Activated B cell treated with CpG ODN at 0.5 μM for 24 hours (primary cell): Measurements from ENCODE around the gene MED29. TPM values are rescaled to one million over a fixed set of nuclear protein-coding genes. Genes with fewer than 3 reads are reported as not detected.

Source experiments
- ATAC-seq: fragments of 200-7000 bp; cut with Tn5 transposase; one replicate; pipeline ENCODE4 v1.10.0; 2021; ENCODE audit warnings: low read depth, mild to moderate bottlenecking, moderate library complexity
- CTCF ChIA-PET: fragments of 350-600 bp; sonication (Branson Sonifier 250); formaldehyde crosslinking; loops from one replicate; lab custom pipeline; 2021; ENCODE audit warnings: antibody characterized with exemption; lab: Charles Lee
- POLR2A ChIA-PET: fragments of 350-600 bp; sonication (Branson Sonifier 250); formaldehyde crosslinking; loops from one replicate; lab custom pipeline; 2021; ENCODE audit warnings: antibody characterized with exemption; lab: Charles Lee
- DNase-seq: peaks from one replicate; pipeline ENCODE4 v3.0.0; 2022
- H3K27ac Mint-ChIP-seq: one replicate; pipeline ENCODE4 v1.8.0; 2020; ENCODE audit warnings: mixed read lengths
- H3K27me3 Mint-ChIP-seq: one replicate; pipeline ENCODE4 v1.8.0; 2021; ENCODE audit warnings: mixed read lengths
- H3K36me3 Mint-ChIP-seq: one replicate; pipeline ENCODE4 v1.8.0; 2021; ENCODE audit warnings: low read depth, mixed read lengths
- H3K4me1 Mint-ChIP-seq: one replicate; pipeline ENCODE4 v1.8.0; 2021; ENCODE audit warnings: mixed read lengths
- H3K4me3 Mint-ChIP-seq: one replicate; pipeline ENCODE4 v1.8.0; 2020; ENCODE audit warnings: mild to moderate bottlenecking, mixed read lengths
- H3K9me3 Mint-ChIP-seq: one replicate; pipeline ENCODE4 v1.8.0; 2020; ENCODE audit warnings: mixed read lengths
- intact Hi-C: fragments of 100-400 bp; cut with micrococcal nuclease; formaldehyde crosslinking; loops from one replicate; pipeline ENCODE4 v1.15.1; 2024
- total RNA-seq: library from RNA; stranded (reverse); gene quantifications from 2 replicates; pipeline ENCODE4 v1.2.3, GENCODE V29; 2022
- TF ChIP-seq, protein P1 (sequence below): fragments of 200-600 bp; IDR thresholded peaks from one replicate; pipeline ENCODE4 v1.8.0; 2022; ENCODE audit warnings: antibody characterized with exemption, mild to moderate bottlenecking

Gene MED29
- total RNA-seq, 1 donor from 2014 or later, result 39.0 TPM

DNA sequence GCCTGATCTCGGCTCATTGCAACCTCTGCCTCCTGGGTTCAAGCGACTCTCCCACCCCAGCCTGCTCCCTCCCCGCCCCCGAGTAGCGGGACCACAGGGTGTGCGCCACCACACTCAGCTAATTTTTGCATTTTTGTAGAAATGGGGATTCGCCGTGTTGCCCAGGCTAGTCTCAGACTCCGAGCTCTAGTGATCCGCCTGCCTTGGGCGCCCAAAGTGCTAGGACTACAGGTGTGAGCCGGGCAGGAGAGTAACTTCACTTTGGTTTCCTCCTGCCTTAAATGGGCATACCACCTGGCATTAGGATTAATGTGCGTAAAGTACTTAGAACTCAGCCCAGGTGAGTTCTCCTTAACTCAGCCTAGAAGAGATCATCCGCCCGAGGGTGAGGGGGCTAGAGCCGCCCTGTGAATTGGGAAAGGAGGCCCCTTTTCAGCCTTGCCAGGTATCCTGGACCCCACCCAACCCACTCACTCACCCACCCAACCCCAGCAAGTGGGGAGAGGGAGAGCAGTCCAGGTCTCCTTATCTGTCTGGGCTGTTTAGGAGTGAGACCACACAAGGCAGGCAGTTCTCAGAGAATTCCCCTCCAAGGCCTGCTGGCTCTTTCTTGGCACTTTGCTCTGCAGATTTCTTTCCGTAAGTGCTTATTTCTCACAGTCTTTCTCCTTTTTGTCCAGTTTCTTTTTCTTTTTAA lies 14.2 kb downstream of the MED29 start:
- DNase-seq, result no peak
- Mint-ChIP-seq H3K4me3 (peak overlapping the region; percentile 89), H3K27ac (peak overlapping the region; percentile 91), H3K27me3 (no peaks in the 10 kb centered on the region), H3K4me1 (peaks cover 65% of the 10 kb centered on the region), H3K9me3 (no peaks in the 10 kb centered on the region), H3K36me3 (peaks cover 29% of the 10 kb centered on the region)
- intact Hi-C loops, result loop anchor here (5.0 kb wide), 1 partner anchor 553 kb away; no protein-coding TSS in a partner anchor
- POLR2A ChIA-PET, result interaction anchor here (0.5 to 6.9 kb wide), 15 partner anchors 7 to 1393 kb away, joined by 3 to 213 read pairs (median 6); partner anchors contain the start of genes EID2B, MED29, NUMBL and PAF1
- TF ChIP-seq, protein P1, sequence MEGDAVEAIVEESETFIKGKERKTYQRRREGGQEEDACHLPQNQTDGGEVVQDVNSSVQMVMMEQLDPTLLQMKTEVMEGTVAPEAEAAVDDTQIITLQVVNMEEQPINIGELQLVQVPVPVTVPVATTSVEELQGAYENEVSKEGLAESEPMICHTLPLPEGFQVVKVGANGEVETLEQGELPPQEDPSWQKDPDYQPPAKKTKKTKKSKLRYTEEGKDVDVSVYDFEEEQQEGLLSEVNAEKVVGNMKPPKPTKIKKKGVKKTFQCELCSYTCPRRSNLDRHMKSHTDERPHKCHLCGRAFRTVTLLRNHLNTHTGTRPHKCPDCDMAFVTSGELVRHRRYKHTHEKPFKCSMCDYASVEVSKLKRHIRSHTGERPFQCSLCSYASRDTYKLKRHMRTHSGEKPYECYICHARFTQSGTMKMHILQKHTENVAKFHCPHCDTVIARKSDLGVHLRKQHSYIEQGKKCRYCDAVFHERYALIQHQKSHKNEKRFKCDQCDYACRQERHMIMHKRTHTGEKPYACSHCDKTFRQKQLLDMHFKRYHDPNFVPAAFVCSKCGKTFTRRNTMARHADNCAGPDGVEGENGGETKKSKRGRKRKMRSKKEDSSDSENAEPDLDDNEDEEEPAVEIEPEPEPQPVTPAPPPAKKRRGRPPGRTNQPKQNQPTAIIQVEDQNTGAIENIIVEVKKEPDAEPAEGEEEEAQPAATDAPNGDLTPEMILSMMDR, result no peak
- no peak for ATAC-seq
- CTCF ChIA-PET, result no interaction called here

DNA sequence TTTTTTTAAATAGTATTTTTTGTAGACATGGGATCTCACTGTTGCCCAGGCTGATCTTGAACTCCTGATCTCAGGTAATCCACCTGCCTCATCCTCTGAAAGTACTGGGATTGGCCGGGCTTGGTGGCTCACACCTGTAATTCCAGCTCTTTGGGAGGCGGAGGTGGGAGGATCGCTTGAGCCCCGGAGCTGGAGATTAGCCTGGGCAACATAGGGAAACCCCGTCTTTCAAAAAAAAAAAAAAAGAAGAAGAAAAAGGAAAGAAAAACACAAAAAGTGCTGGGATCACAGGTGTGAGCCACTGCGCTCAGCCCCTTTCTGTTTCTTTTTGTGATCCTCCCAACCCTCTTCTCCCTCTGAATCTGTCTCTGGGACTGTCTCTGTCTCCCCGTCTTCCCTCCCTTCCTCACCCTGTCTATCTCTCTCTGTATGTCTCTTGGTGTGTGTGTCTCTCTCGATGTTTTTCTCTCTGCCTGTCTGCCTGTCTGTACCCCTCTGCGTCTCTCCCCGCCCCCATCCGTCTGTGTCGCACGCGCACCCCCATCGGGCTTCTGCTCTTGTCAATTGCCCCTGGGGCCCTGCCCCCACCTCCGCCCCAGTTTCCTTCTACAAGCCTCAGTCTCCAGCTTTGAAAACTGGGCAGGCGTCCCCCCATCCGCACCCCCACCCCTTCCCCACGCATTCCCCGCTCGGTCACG lies 14.9 kb downstream of the MED29 start:
- ChIA-PET CTCF (interaction anchor here (0.6 to 3.7 kb wide), 2 partner anchors 8 to 13 kb away, joined by 3 to 39 read pairs; no protein-coding TSS in a partner anchor), POLR2A (interaction anchor here (0.5 to 6.9 kb wide), 18 partner anchors 8 to 1284 kb away, joined by 3 to 213 read pairs (median 4); partner anchors contain the start of genes DLL3, EID2B, GMFG and MED29)
- H3K27ac Mint-ChIP-seq, result peak overlapping the region; percentile 91
- H3K36me3 Mint-ChIP-seq, result peaks cover 29% of the 10 kb centered on the region
- intact Hi-C loops, result loop anchor here (5.0 kb wide), 1 partner anchor 554 kb away; no protein-coding TSS in a partner anchor
- TF ChIP-seq, protein P1, result no peak
- H3K4me3 Mint-ChIP-seq, result peak overlapping the region; percentile 89
- ATAC-seq, result peak; percentile 4
- peak; percentile 73 for DNase-seq
- no peaks in the 10 kb centered on the region for H3K9me3 Mint-ChIP-seq
- no peaks in the 10 kb centered on the region for H3K27me3 Mint-ChIP-seq
- peaks cover 65% of the 10 kb centered on the region for H3K4me1 Mint-ChIP-seq

DNA sequence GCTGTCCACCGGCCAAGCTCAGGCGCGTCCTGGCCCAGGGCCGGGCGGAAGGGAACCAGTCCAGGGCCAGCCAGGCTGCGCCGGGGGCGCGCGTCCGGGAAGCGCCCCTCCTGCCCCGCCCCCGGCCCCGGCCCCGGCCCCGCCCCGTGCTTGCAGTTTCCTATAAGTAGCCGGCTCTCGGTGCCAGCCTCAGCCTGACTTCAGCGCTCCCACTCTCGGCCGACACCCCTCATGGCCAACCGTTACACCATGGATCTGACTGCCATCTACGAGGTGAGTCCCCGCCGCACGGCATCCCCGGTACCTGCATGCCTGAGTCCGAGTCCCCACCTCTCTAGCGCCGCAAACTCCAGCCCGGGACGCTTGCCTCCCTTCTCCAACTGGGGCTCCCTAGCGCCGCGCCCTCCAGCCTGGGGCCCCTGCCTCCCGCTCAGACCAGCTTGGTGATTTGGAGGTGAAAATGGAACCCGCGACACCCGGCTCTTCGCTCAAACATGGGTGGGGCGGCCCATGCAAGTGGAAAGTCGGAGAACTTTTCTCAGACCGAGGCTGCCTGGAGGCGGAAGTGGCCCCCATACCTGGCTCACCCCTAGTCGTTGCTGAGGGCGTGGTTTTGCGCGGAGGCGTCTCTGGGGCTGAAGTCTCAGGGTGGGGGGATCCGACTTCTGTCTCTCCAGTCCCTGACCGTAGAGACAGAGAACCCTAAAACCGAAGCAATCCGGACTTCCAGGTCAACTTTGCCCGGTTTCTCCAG lies 15.7 kb downstream of the MED29 start, which contains the start of gene ZFP36:
Gene ZFP36, plus strand, starts transcription at position 192 of the 754 bp plus-strand sequence. Its CDS starts 58 bp downstream, at position 250.
- DNase-seq (peak; percentile 83), ATAC-seq (peak; percentile 25)
- no peaks in the 10 kb centered on the region for H3K27me3 Mint-ChIP-seq
- intact Hi-C loops, result loop anchor here (5.0 kb wide), 1 partner anchor 555 kb away; no protein-coding TSS in a partner anchor
- H3K9me3 Mint-ChIP-seq, result no peaks in the 10 kb centered on the region
- H3K36me3 Mint-ChIP-seq, result peaks cover 30% of the 10 kb centered on the region
- peaks cover 65% of the 10 kb centered on the region for H3K4me1 Mint-ChIP-seq
- ChIA-PET CTCF (interaction anchor here (0.6 to 3.7 kb wide), 2 partner anchors 9 to 14 kb away, joined by 3 to 39 read pairs; no protein-coding TSS in a partner anchor), POLR2A (interaction anchor here (0.5 to 6.9 kb wide), 17 partner anchors 8 to 1180 kb away, joined by 3 to 213 read pairs (median 5); partner anchors contain the start of genes DLL3, GMFG, MED29 and PAF1)
- TF ChIP-seq, protein P1, result no peak
- peak within 1 kb of the TSS; percentile 91 for H3K27ac Mint-ChIP-seq
- H3K4me3 Mint-ChIP-seq, result peak within 1 kb of the TSS; percentile 89

DNA sequence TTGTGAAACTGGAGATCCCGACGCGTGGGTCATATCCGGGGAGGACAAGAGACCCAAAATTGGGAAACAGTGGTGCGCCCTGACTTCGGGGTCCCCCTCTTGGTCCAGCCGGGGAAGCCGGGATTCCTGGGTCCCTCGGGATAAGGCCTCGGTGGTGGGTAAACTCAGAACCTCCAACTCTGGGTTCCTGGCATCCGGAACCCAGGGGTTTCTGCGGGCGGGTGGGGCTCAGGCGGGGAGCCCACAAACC lies 16.2 kb downstream of the MED29 start:
- TF ChIP-seq, protein P1, result no peak
- peak overlapping the region; percentile 89 for H3K4me3 Mint-ChIP-seq
- ChIA-PET CTCF (interaction anchor here (3.7 kb wide), 1 partner anchor 9 kb away, joined by 39 read pairs; no protein-coding TSS in a partner anchor), POLR2A (interaction anchor here (0.6 to 6.9 kb wide), 13 partner anchors 9 to 1180 kb away, joined by 3 to 213 read pairs (median 4); partner anchors contain the start of genes GMFG, MED29, PAF1 and RPS16)
- H3K27ac Mint-ChIP-seq, result peak overlapping the region; percentile 91
- peaks cover 34% of the 10 kb centered on the region for H3K36me3 Mint-ChIP-seq
- H3K9me3 Mint-ChIP-seq, result no peaks in the 10 kb centered on the region
- ATAC-seq, result no peak
- H3K27me3 Mint-ChIP-seq, result peaks cover 4% of the 10 kb centered on the region
- DNase-seq, result no peak
- intact Hi-C loops, result loop anchor here (5.0 kb wide), 1 partner anchor 555 kb away; no protein-coding TSS in a partner anchor
- H3K4me1 Mint-ChIP-seq, result peaks cover 64% of the 10 kb centered on the region
